TTC549 (cell line): ENCODE data around the gene HDLBP.
"Not testable (repeated sequence)": the region's sequence is repeated elsewhere in the genome, so short reads cannot be mapped to it uniquely, and the experiment has no call there.

ENCODE experiments used
- FAIRE-seq: peaks from 2 replicates; lab custom pipeline; 2012; peaks lifted over from hg19 to GRCh38; lab: Jason Lieb, UNC

Gene HDLBP

GRCh38 chr2:241304039-241304670 lies 11.3 kb downstream of the HDLBP start:
- FAIRE-seq, result no peak

GRCh38 chr2:241302759-241303651 lies 12.5 kb downstream of the HDLBP start:
- no peak for FAIRE-seq

GRCh38 chr2:241302083-241302482 lies 13.4 kb downstream of the HDLBP start:
- FAIRE-seq, result no peak

- FAIRE-seq, result no peak
Observed at GRCh38 chr2:241300000-241300399, 15.5 kb downstream of the HDLBP start.

- FAIRE-seq, result no peak
Observed at GRCh38 chr2:241298673-241299072, 16.8 kb downstream of the HDLBP start.

- FAIRE-seq, result no peak
Observed at GRCh38 chr2:241296767-241297166, 18.7 kb downstream of the HDLBP start.

- no peak for FAIRE-seq
Observed at GRCh38 chr2:241295326-241296095, 20.0 kb downstream of the HDLBP start.

GRCh38 chr2:241293378-241293797 lies 22.1 kb downstream of the HDLBP start:
- not testable (repeated sequence) for FAIRE-seq

GRCh38 chr2:241291977-241292376 lies 23.5 kb downstream of the HDLBP start:
- FAIRE-seq, result no peak

- no peak for FAIRE-seq
Observed at GRCh38 chr2:241291153-241291552, 24.3 kb downstream of the HDLBP start.

GRCh38 chr2:241289597-241289996 lies 25.9 kb downstream of the HDLBP start:
- FAIRE-seq, result no peak

- FAIRE-seq, result no peak
Observed at GRCh38 chr2:241289053-241289452, 26.4 kb downstream of the HDLBP start.

GRCh38 chr2:241288324-241288888 lies 27.1 kb downstream of the HDLBP start:
- no peak for FAIRE-seq

GRCh38 chr2:241286348-241287090 lies 29.0 kb downstream of the HDLBP start:
- no peak for FAIRE-seq

GRCh38 chr2:241285596-241285995 lies 29.9 kb downstream of the HDLBP start:
- FAIRE-seq, result no peak

- no peak for FAIRE-seq
Observed at GRCh38 chr2:241282555-241282954, 32.9 kb downstream of the HDLBP start.

- no peak for FAIRE-seq
Observed at GRCh38 chr2:241280291-241280690, 35.2 kb downstream of the HDLBP start.

GRCh38 chr2:241279828-241280227 lies 35.6 kb downstream of the HDLBP start:
- FAIRE-seq, result no peak

GRCh38 chr2:241279413-241279812 lies 36.1 kb downstream of the HDLBP start:
- no peak for FAIRE-seq

GRCh38 chr2:241278306-241278705 lies 37.2 kb downstream of the HDLBP start:
- FAIRE-seq, result not testable (repeated sequence)

- no peak for FAIRE-seq
Observed at GRCh38 chr2:241275910-241276309, 39.6 kb downstream of the HDLBP start.

- FAIRE-seq, result no peak
Observed at GRCh38 chr2:241275504-241275903, 40.0 kb downstream of the HDLBP start.
